ENCODE results near the gene NECAB3.

DNA sequence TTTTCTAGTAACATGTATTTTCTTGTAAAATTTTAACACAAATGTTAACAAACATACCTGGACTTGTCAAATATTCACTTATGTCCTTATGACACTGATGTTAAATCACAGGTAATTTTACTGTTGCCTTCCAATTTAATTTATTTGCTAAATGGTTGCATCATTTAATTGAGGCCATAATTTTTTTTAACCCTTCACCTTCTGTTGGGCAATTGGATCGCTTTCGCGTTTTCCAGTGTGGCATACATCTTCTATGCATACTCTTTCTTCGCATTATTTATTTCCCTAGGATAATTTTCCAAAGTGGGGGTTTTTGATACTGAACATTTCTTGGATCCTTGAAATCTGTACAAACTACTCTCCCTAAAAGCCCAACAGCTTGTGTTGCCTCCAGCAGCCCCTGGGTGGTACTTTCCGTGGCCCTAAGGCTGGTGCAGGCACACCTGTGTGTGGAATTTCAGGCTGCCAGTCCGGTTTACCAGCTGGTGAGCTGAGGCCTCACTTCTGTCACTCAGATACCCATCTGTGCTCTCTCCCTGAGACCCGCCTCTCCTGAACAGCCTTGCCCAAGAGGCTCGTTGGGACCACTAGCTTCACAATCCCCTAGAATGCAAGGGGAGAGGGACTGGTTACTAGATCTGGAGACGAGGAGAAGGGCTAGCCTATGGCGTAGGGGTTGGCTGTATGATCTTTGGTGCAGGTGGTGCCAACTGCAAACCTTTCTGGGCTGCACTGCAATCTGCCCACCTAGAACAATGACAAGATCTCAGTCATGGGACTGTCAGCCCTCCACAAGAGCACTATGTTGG, 23.3 kb downstream of the NECAB3 start:
- TF ChIP-seq, protein P1, sequence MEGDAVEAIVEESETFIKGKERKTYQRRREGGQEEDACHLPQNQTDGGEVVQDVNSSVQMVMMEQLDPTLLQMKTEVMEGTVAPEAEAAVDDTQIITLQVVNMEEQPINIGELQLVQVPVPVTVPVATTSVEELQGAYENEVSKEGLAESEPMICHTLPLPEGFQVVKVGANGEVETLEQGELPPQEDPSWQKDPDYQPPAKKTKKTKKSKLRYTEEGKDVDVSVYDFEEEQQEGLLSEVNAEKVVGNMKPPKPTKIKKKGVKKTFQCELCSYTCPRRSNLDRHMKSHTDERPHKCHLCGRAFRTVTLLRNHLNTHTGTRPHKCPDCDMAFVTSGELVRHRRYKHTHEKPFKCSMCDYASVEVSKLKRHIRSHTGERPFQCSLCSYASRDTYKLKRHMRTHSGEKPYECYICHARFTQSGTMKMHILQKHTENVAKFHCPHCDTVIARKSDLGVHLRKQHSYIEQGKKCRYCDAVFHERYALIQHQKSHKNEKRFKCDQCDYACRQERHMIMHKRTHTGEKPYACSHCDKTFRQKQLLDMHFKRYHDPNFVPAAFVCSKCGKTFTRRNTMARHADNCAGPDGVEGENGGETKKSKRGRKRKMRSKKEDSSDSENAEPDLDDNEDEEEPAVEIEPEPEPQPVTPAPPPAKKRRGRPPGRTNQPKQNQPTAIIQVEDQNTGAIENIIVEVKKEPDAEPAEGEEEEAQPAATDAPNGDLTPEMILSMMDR (IDR thresholded peaks at IDR 0.05), result no peak
- no peak for TF ChIP-seq EP300 (IDR thresholded peaks at IDR 0.05; ENCODE audit: low read depth)

Data from transverse colon (tissue), 3 donors.